K562 (cell line): ENCODE data around the gene MTHFR. TPM values are rescaled to one million over a fixed set of nuclear protein-coding genes. Genes with fewer than 3 reads are reported as not detected.
A peak's percentile ranks its signal among the peaks of the same experiment; 100 is the strongest.

Experiments
- ARID3B ChIP-seq: fragments of 250-450 bp; sonication (Bioruptor Pico); IDR thresholded peaks from 2 replicates; pipeline ENCODE4 v1.4.0; 2020; ENCODE audit warnings: borderline replicate concordance
- BDP1 ChIP-seq: IDR thresholded peaks from 3 replicates; pipeline ENCODE4 v1.6.1; 2011; ENCODE audit not compliant: insufficient read length, insufficient read depth
- EHMT2 ChIP-seq: fragments of 450-650 bp; IDR thresholded peaks from 2 replicates; pipeline ENCODE4 v1.6.1; 2018; ENCODE audit warnings: antibody characterized with exemption
- SMARCA5 ChIP-seq: fragments of 450-650 bp; IDR thresholded peaks from 2 replicates; pipeline ENCODE4 v1.6.1; 2016
- ZBTB12 ChIP-seq: fragments of 250-450 bp; sonication (Bioruptor Pico); IDR thresholded peaks from 2 replicates; pipeline ENCODE4 v1.4.0; 2020
- ZFP91 ChIP-seq: sonication (generic); formaldehyde crosslinking; IDR thresholded peaks from 2 replicates; pipeline ENCODE4 v1.8.0; 2022; ENCODE audit warnings: mild to moderate bottlenecking, missing genetic modification reagents
- ZNF124 ChIP-seq: sonication (generic); formaldehyde crosslinking; IDR thresholded peaks from 2 replicates; pipeline ENCODE4 v1.8.1; 2022; ENCODE audit warnings: missing genetic modification reagents
- ZNF197 ChIP-seq: fragments of 200-800 bp; sonication (Bioruptor generic); IDR thresholded peaks from 2 replicates; pipeline ENCODE4 v1.6.1; 2016; ENCODE audit warnings: low read depth, missing genetic modification characterization, missing compliant biosample characterization
- polyA plus RNA-seq, 8 experiments: library from polyadenylated mRNA; depleted of rRNA in 4 of 8; stranded (reverse) in 5 of 8; unstranded in 3 of 8; fragments of >200 nt; fragmentation: Nextera tagmentation in 2 of 8; fragmentation: Illumina TruSeq in 1 of 8; extraction: Ambion mirVana in 2 of 8; extraction: Trizol in 1 of 8; gene quantifications; 2 replicates each; pipeline versions ENCODE4 v1.2.1 to v1.2.3, GENCODE V29; 2011 to 2014; ENCODE audit warnings: inconsistent platforms in 1 of 8, missing spikeins in 1 of 8
- total RNA-seq, 7 experiments: library from RNA; depleted of rRNA in 6 of 7; stranded (reverse); fragments of >200 nt in 6 of 7; fragmentation: Illumina TruSeq in 2 of 7; extraction: Trizol in 2 of 7; gene quantifications; 2 replicates each; pipeline versions ENCODE4 v1.2.1 to v1.2.3, GENCODE V29; 2011 to 2021; ENCODE audit warnings: low replicate concordance in 1 of 7
- TF ChIP-seq, protein P1 (sequence below): fragments of 450-650 bp; IDR thresholded peaks from 2 replicates; pipeline ENCODE4 v1.6.1; 2016; ENCODE audit warnings: mild to moderate bottlenecking, moderate library complexity

MTHFR gene
- total and polyA plus RNA-seq, 9 of the 15 experiments (the other 6 are each of a cell fraction or from before 2014, with no cell fraction given): 5.0 to 104 (median 62.6) TPM

GRCh38 chr1:11736746-11737639, 68.8 kb downstream of the MTHFR start (continued):
- TF ChIP-seq, protein P1, sequence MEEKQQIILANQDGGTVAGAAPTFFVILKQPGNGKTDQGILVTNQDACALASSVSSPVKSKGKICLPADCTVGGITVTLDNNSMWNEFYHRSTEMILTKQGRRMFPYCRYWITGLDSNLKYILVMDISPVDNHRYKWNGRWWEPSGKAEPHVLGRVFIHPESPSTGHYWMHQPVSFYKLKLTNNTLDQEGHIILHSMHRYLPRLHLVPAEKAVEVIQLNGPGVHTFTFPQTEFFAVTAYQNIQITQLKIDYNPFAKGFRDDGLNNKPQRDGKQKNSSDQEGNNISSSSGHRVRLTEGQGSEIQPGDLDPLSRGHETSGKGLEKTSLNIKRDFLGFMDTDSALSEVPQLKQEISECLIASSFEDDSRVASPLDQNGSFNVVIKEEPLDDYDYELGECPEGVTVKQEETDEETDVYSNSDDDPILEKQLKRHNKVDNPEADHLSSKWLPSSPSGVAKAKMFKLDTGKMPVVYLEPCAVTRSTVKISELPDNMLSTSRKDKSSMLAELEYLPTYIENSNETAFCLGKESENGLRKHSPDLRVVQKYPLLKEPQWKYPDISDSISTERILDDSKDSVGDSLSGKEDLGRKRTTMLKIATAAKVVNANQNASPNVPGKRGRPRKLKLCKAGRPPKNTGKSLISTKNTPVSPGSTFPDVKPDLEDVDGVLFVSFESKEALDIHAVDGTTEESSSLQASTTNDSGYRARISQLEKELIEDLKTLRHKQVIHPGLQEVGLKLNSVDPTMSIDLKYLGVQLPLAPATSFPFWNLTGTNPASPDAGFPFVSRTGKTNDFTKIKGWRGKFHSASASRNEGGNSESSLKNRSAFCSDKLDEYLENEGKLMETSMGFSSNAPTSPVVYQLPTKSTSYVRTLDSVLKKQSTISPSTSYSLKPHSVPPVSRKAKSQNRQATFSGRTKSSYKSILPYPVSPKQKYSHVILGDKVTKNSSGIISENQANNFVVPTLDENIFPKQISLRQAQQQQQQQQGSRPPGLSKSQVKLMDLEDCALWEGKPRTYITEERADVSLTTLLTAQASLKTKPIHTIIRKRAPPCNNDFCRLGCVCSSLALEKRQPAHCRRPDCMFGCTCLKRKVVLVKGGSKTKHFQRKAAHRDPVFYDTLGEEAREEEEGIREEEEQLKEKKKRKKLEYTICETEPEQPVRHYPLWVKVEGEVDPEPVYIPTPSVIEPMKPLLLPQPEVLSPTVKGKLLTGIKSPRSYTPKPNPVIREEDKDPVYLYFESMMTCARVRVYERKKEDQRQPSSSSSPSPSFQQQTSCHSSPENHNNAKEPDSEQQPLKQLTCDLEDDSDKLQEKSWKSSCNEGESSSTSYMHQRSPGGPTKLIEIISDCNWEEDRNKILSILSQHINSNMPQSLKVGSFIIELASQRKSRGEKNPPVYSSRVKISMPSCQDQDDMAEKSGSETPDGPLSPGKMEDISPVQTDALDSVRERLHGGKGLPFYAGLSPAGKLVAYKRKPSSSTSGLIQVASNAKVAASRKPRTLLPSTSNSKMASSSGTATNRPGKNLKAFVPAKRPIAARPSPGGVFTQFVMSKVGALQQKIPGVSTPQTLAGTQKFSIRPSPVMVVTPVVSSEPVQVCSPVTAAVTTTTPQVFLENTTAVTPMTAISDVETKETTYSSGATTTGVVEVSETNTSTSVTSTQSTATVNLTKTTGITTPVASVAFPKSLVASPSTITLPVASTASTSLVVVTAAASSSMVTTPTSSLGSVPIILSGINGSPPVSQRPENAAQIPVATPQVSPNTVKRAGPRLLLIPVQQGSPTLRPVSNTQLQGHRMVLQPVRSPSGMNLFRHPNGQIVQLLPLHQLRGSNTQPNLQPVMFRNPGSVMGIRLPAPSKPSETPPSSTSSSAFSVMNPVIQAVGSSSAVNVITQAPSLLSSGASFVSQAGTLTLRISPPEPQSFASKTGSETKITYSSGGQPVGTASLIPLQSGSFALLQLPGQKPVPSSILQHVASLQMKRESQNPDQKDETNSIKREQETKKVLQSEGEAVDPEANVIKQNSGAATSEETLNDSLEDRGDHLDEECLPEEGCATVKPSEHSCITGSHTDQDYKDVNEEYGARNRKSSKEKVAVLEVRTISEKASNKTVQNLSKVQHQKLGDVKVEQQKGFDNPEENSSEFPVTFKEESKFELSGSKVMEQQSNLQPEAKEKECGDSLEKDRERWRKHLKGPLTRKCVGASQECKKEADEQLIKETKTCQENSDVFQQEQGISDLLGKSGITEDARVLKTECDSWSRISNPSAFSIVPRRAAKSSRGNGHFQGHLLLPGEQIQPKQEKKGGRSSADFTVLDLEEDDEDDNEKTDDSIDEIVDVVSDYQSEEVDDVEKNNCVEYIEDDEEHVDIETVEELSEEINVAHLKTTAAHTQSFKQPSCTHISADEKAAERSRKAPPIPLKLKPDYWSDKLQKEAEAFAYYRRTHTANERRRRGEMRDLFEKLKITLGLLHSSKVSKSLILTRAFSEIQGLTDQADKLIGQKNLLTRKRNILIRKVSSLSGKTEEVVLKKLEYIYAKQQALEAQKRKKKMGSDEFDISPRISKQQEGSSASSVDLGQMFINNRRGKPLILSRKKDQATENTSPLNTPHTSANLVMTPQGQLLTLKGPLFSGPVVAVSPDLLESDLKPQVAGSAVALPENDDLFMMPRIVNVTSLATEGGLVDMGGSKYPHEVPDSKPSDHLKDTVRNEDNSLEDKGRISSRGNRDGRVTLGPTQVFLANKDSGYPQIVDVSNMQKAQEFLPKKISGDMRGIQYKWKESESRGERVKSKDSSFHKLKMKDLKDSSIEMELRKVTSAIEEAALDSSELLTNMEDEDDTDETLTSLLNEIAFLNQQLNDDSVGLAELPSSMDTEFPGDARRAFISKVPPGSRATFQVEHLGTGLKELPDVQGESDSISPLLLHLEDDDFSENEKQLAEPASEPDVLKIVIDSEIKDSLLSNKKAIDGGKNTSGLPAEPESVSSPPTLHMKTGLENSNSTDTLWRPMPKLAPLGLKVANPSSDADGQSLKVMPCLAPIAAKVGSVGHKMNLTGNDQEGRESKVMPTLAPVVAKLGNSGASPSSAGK: peak; percentile 40; the same call in 1 of the 2 replicates
- TF ChIP-seq SMARCA5 (no peak), ZBTB12 (CRISPR knock-in tag) (no peak), BDP1 (no peak), ZNF124 (CRISPR knock-in tag) (no peak), EHMT2 (0 out of 2 replicates have a peak, but pooled peaks have one; percentile 31), ARID3B (CRISPR knock-in tag) (peak; percentile 24; the same call in 1 of the 2 replicates), ZNF197 (no peak), ZFP91 (CRISPR knock-in tag) (no peak)
